NCI-H82 (cell line): Measurements from ENCODE around the gene RBM20.

Experiments used
- DNase-seq: peaks from one replicate; lab custom pipeline; 2025; lab: John Stamatoyannopoulos, UW

RBM20 gene

GRCh38 chr10:110676016-110676415, 31.9 kb downstream of the RBM20 start:
- no peak for DNase-seq

GRCh38 chr10:110679486-110680272, 35.5 kb downstream of the RBM20 start:
- peak; percentile 32 for DNase-seq

DNA sequence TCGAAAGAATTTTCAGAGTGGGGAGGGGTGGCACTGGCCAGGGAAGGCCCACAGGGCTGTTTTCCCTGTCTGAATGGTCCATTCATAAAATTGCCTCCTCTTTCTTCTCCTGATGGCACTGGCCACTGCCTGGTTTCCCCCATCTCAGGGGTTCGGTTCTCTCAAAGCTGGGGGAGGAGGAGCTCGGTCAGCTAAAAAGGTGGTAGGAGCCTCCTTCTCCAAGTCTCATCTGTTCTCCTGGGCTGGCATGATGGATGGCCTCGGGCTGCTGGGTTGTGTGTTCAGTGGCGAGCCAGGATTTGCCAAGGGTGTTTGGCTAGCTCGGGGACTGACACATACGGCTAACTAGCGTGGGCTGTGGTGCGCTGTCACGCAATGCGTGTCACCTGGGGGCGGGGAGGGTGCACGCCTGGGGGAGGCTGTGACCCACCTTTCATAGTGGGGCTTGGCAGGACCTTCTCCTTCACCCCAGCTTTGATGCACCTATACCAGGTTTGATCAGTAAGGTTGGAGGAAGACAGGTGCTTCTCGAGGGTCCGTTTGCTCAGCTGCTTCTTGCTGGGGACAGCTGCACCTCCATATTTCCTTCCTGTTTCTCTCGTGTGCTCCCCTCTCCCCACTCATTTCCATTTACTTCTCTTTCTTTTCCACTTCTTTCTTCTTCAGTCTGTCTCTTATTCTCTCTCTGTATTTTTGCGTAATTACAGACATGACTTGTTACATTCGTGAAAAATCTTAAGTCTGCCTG, 36.3 kb downstream of the RBM20 start:
- no peak for DNase-seq

DNA sequence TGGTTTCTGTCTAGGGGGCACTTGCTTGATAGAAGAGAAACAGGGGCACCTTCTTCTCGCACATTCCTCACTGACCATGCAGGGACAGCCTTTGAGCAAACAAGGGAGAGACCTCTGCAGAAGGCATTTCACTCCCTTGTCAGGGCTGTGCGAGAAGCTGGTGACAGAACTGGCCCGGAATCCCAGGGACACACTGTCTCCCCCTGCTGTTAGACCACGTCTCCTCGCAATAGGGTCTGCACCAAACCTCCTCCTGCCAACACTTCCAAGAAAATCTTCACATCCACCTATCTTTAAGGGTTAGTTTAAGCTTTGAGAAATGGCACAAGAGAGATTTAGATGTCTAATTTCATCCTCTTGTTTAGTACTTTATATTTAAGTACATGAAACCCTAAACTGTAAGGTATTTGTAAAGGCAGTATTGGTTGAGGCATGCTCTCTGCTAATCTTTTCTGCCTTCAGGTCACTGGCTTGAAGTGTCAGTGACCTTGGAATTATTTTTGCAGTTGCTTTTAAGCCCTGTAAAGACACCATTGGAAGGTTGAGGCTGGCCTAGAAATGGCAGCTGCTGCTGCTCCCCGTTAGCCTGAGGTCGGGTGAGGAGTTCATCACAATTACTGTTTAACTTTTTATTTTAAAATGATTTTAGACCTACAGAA, 37.0 kb downstream of the RBM20 start:
- DNase-seq, result peak; percentile 62

- no peak for DNase-seq
These were observed 38.2 kb downstream of the RBM20 start for GRCh38 chr10:110682348-110682747.

DNA sequence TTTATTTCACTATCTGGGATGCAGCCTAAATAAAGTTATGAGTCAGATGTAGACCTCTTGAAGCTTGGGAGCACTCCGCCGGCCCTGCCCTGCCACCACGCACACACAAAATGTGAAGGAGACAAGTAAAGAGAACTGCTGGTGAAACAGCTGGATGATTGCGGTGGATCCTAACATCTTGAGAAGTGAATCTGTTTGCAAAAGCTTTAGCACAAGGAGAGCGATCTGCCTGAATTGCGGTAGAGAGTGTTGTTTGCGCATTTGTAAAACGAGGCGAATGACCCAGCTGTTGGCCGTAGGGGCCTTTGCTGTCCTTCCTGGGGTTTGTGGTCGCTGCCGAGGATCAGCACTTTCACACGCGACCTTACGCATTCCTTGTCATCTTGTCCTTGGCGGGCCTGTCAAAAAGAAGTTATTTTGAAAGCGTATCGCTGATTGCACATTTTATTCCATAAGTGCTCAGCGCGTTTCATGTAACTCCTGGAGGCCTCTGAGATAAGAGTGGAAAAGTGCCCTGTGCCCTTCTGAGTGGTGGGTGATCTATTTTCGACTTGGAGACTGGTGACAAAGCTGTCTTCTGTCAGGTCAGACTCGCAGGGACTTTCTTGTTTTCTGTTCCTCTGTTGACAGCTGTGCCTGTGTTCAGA, 40.8 kb downstream of the RBM20 start:
- no peak for DNase-seq

DNA sequence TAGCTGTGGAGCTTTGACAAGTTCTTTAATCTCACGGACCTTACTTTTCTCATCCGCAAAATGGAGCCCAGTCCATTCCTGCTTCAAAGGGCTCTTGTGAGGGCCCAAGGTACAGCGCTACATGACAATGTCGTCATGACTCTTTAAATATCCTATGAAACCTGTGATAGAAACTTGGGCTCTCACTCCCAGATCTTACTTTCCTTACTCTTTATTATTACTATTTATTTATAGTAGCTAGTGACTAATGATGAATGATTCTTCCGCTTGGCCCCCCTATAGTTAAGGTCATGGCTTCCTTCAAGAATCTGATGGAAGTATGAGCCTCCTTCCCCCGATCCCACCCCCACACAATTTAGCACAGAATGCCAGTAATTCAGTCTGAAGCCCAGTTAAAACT, 41.9 kb downstream of the RBM20 start:
- DNase-seq, result no peak

DNA sequence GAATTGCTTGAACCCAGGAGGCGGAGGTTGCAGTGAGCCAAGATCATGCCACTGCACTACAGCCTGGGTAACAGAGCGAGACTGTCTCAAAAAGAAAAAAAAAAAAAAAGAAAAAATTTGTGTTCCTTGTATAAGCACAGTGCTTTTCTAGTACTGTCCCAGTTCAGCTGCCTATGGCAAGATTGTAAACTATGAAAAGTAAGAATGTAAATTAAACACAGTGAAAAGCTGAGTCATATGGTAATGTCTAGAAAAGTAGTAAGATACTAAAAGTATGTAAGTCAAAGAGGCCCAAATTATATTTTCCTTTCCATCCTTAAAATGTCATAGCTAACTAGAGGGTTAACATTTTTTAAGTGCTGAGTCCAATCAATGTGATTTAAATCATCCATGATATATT, 42.8 kb downstream of the RBM20 start:
- no peak for DNase-seq

DNA sequence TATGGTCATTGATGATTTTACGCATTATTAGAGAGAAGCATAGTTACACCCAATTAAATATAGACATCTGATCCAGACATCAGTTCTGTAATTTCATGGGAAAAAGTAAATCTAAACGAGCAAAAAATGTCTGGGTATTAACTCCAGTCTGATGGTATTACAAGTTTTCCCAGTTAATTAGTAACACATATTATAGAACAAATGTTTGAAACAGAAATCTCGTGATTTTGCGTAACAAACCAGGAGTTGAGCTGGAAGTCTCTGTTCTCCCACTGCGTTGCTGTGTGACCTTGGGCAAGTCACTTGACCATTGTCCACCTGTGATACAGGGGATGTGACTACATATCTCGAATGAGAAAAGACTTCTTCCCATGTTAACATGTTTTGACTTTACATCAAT, 43.3 kb downstream of the RBM20 start:
- DNase-seq, result no peak

DNA sequence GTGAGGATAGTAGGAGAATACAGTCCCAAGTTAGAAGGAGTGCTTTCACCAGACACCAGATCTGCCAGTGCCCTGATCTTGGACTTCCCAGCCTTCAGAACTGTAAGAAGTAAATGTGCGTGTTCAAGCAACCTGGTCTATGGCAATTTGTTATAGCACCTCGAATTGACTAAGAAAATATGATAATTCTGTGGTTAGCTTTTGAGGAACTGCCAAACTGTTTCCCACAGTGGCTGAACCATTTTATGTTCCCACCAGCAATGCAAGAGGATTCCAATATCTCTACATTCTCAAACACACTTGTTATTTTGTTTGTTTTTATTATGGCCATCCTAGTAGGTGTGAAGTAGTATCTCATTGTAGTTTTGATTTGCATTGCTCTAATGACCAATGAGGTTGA, 47.0 kb downstream of the RBM20 start:
- no peak for DNase-seq

GRCh38 chr10:110694263-110694662, 50.1 kb downstream of the RBM20 start:
- no peak for DNase-seq

DNA sequence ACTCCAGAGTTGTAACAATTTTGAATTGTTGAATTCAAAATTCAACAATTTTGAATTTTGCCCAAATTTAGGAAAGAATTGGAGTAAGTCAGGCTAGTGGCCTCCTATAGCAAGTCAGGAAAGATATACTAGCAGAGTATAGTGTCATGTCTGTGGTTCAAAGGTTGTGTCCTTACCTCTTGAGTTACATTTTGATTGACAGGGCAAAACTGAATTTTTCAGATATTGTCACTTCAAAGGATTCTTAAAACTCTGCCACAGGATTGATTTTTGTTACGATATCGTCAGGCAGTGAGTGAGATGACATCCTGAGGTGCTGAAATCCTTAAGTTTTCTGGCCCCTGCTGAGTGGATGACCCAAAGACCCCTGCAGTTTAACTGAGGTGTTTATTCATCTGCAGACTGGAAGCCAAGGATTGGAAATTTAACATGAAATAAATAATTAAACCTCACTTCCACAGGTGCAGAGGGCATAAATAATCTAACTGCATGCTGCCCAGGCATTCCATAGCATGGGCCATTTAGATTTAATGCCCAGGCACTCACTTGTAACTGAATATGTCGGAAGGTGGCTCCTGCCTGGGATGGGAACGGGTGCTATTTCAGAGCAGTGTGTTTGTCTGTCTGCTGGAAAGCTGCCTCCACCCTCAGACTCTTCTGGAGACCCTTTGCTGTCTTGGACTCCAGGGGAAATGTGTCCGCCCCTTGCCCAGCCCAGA, 50.8 kb downstream of the RBM20 start:
- no peak for DNase-seq

DNA sequence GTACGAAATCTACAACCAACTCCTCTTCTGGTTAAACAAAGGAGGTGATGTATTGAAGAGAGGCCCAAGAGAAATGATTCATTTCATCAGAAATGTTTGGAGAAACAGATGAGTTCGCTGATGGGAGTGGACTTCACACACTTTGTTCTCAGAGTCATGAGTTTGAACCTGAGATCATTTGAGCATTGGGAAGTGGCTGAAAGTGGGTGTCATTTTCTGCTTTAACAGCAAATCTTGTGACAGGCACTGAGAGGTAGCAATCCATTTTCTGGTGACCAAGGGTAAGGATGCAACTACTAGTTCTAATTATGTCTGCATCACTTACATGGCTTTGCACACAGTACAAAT, 51.4 kb downstream of the RBM20 start:
- DNase-seq, result no peak

DNA sequence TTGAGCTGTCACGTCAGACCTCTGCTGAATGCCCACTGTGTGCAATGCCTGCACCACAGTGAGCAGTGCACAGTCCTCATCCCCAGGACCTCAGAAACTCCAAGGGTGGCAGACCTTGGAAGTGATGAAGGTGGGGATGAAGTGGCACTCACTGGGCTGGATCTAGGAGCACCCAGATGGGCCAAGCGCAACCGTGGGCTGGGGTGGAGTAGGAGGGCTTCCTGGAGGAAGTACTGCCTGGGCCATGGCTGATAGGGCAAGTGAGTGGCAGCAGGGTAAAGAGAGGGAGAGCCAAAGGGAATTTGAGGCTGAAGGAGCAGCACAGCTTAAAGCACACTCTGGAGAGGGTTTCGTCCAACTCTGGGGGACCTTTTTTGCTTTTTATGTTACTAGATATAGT, 52.3 kb downstream of the RBM20 start:
- DNase-seq, result no peak

DNA sequence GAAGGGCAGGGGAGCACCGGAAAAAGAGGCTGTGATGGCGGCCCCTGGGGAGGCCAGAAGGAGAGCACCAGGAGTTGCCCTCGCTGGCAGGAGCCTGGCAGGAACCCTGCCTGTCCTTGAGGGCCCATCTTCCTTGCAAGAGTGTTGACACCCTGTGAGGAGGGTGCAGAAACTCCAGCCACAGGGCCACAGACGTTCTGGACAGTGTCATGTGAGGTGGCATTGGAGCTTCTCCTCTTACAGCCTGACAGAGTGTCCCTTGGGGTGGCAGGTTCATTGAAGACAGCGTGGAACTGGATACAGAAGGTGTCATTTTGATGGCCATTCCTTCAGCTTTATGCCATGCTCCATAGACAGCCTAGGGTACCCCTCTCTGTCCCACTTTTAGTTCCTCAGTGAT, 54.2 kb downstream of the RBM20 start:
- no peak for DNase-seq

GRCh38 chr10:110698782-110699201, 54.7 kb downstream of the RBM20 start:
- DNase-seq, result no peak

GRCh38 chr10:110699859-110700468, 55.8 kb downstream of the RBM20 start:
- no peak for DNase-seq

DNA sequence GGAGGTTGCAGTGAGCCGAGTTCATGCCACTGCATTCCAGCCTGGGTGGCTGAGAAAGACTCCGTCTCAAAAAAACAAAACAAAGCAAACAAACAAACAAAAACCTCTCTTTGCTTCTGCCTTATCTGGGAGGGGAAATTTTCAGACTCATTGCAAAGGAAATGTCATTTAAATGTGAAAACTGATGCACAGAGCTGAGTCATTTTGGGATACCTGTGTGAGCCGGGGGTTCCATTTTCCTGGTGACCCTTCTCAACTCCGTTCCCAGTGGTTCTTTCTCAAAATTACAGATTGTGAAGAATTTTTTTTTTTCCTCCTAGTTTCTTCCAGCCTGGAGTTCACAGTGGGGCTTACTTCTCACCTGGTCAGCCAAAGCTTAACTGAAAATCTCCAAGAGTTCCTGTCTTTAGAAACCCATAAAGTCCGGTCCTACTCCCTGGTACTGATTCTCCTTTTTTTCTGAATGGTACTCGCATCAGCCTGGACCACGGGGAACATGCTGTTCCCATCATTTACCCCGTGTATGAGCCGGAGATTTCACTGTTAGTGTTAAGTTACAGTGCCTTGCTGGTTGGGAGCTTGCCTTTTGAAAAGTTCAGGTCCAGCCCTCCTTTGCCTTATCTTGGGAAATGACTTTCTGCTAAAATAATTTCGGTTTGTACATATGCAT, 56.9 kb downstream of the RBM20 start:
- no peak for DNase-seq

- peak; percentile 46 for DNase-seq
These were observed 57.5 kb downstream of the RBM20 start for GRCh38 chr10:110701617-110701971.

- no peak for DNase-seq
These were observed 59.9 kb downstream of the RBM20 start for GRCh38 chr10:110704070-110704469.

GRCh38 chr10:110704906-110705476, 60.9 kb downstream of the RBM20 start:
- no peak for DNase-seq
